ENCODE data around the gene GLRA2. TPM values are rescaled to one million over a fixed set of nuclear protein-coding genes. Genes with fewer than 3 reads are reported as not detected.

The GLRA2 gene
- polyA plus RNA-seq, 1 donor from 2014 or later = not detected

DNA sequence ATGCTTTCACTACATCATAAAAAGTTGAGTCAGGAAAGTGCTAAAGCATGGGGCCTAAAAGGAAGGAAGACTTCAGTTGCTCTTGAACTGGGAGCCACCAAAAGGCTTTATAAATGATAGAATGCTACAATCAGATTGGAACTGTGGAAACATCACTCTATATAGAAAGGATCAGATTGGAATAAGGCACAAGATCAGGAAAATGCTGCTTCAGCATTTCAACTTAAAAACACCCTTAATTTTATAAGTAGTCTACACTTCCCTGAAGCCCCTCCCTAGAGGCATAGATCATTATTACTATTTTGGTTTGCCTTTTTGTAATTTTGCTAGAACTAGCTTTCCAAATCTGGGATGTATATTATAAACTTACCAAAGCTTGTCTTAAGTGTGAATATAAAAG lies 172.8 kb downstream of the GLRA2 start:
- H3K9me3 Mint-ChIP-seq = no peaks in the 10 kb centered on the region
- no peaks in the 10 kb centered on the region for H3K36me3 Mint-ChIP-seq
- no peaks in the 10 kb centered on the region for H3K4me1 Mint-ChIP-seq
- no peaks in the 10 kb centered on the region for H3K27me3 Mint-ChIP-seq
- no peak overlapping the region for H3K27ac Mint-ChIP-seq
- H3K4me3 Mint-ChIP-seq = no peak overlapping the region

DNA sequence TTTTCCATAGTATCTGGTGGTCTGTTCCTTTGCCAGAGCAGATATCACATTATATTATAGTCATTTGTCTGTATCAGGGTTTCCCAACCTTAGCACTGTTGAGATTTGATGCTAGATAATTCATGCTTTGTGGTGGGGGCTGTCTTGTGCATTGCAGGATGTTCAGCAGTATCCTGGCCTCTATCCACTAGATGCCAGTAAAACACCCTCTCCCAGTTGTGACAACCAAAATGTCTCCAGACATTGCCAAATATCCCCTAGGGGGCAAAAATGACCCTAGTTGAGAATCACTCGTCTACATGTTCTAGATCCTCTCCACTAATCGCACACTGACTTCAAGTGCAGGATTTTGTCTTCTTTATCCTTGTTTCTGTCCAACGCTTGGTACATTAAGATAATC lies 182.8 kb downstream of the GLRA2 start:
- Mint-ChIP-seq H3K4me3 (no peak overlapping the region), H3K36me3 (no peaks in the 10 kb centered on the region), H3K27ac (no peak overlapping the region), H3K4me1 (no peaks in the 10 kb centered on the region), H3K9me3 (no peaks in the 10 kb centered on the region), H3K27me3 (no peaks in the 10 kb centered on the region)

GRCh38 chrX:14717949-14718348 lies 188.6 kb downstream of the GLRA2 start:
- Mint-ChIP-seq H3K4me1 (no peaks in the 10 kb centered on the region), H3K4me3 (no peak overlapping the region), H3K27me3 (no peaks in the 10 kb centered on the region), H3K36me3 (no peaks in the 10 kb centered on the region), H3K9me3 (no peaks in the 10 kb centered on the region), H3K27ac (no peak overlapping the region)

DNA sequence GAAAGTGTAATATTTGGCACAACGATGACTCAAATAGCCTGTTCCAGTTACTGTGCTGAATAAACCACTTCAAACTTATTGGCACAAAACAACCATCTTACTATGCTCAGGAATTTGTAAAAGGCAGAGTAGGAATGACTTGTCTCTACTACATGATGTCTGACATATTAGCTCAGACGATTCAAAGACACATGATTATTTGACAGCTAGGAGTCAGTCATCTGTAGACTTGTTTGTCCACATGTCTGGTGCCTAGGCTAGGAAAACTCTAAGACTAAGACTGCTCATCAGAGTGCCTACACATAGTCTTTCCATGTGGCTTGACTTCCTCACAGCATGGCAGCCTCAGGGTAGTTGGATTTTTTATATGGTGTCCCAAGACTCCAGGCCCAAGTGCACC lies 189.1 kb downstream of the GLRA2 start:
- H3K36me3 Mint-ChIP-seq = no peaks in the 10 kb centered on the region
- no peak overlapping the region for H3K4me3 Mint-ChIP-seq
- H3K9me3 Mint-ChIP-seq = no peaks in the 10 kb centered on the region
- H3K4me1 Mint-ChIP-seq = no peaks in the 10 kb centered on the region
- no peaks in the 10 kb centered on the region for H3K27me3 Mint-ChIP-seq
- no peak overlapping the region for H3K27ac Mint-ChIP-seq

- Mint-ChIP-seq H3K9me3 (peaks cover 0 to 2% (median 0%) of the 10 kb centered on the region in 3 donors), H3K36me3 (no peaks in the 10 kb centered on the region), H3K4me3 (no peak overlapping the region), H3K27ac (no peak overlapping the region), H3K4me1 (no peaks in the 10 kb centered on the region), H3K27me3 (no peaks in the 10 kb centered on the region)
Measured at GRCh38 chrX:14729058-14729457, 199.7 kb downstream of the GLRA2 start.

- Mint-ChIP-seq H3K36me3 (no peaks in the 10 kb centered on the region), H3K27me3 (no peaks in the 10 kb centered on the region), H3K4me1 (no peaks in the 10 kb centered on the region), H3K27ac (no peak overlapping the region), H3K4me3 (no peak overlapping the region), H3K9me3 (peaks cover 0 to 2% (median 0%) of the 10 kb centered on the region in 3 donors)
Measured at GRCh38 chrX:14738643-14739042, 209.3 kb downstream of the GLRA2 start.

DNA sequence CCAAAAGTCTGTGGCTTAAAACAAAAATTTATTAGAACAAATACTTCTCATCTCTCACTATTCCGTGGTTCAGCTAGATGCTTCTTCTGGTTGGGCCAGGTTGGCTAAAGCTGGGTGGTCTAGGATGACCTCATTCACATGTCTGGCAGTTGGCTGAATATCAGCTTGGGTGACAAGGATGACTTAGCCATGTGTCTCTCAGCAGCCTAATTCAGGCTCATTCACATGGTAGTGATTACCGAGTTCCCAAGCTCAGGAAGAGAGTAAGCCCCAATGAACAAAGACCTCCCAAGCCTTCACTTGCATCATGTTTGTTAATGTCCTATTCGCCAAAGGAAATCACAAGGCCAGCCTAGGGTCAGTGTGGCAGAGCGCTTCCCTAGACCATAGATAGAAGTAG lies 224.1 kb downstream of the GLRA2 start:
- no peak overlapping the region for H3K27ac Mint-ChIP-seq
- H3K36me3 Mint-ChIP-seq = no peaks in the 10 kb centered on the region
- peaks cover 0 to 4% (median 4%) of the 10 kb centered on the region in 3 donors for H3K9me3 Mint-ChIP-seq
- no peak overlapping the region for H3K4me3 Mint-ChIP-seq
- no peaks in the 10 kb centered on the region for H3K4me1 Mint-ChIP-seq
- H3K27me3 Mint-ChIP-seq = no peaks in the 10 kb centered on the region

GRCh38 chrX:14758029-14758491 lies 228.7 kb downstream of the GLRA2 start:
- Mint-ChIP-seq H3K9me3 (peaks cover 2 to 10% (median 6%) of the 10 kb centered on the region in 3 donors), H3K4me3 (no peak overlapping the region), H3K36me3 (no peaks in the 10 kb centered on the region), H3K27me3 (no peaks in the 10 kb centered on the region), H3K4me1 (no peaks in the 10 kb centered on the region), H3K27ac (no peak overlapping the region)

GRCh38 chrX:14775416-14775815 lies 246.1 kb downstream of the GLRA2 start:
- H3K4me3 Mint-ChIP-seq = no peak overlapping the region
- H3K9me3 Mint-ChIP-seq = peaks cover 5 to 11% (median 6%) of the 10 kb centered on the region in 3 donors
- no peaks in the 10 kb centered on the region for H3K4me1 Mint-ChIP-seq
- H3K27ac Mint-ChIP-seq = no peak overlapping the region
- no peaks in the 10 kb centered on the region for H3K27me3 Mint-ChIP-seq
- H3K36me3 Mint-ChIP-seq = no peaks in the 10 kb centered on the region

DNA sequence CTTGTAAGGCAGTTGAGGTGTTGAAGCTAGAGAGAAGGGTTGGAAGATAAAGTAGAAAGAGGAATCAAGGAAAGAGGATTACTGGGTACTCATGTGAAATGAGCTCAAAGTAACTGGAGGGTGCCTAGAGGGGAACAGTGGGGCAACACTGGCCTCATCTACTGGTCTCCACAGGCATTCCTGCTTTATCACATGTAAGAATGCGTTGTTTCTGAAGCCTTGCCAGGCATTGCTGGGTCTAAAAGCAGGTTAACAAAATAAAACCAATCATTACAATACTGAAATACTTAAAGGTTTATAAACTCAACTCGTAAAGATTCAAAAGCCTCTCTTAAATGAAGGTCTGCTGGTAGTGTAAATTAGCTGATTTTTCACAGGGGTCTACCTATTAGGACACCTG lies 247.6 kb downstream of the GLRA2 start:
- Mint-ChIP-seq H3K4me3 (no peak overlapping the region), H3K9me3 (no peaks in the 10 kb centered on the region), H3K27ac (no peak overlapping the region), H3K4me1 (no peaks in the 10 kb centered on the region), H3K27me3 (no peaks in the 10 kb centered on the region), H3K36me3 (no peaks in the 10 kb centered on the region)

- no peaks in the 10 kb centered on the region for H3K27me3 Mint-ChIP-seq
- no peak overlapping the region for H3K27ac Mint-ChIP-seq
- no peaks in the 10 kb centered on the region for H3K9me3 Mint-ChIP-seq
- H3K4me3 Mint-ChIP-seq = no peak overlapping the region
- H3K36me3 Mint-ChIP-seq = no peaks in the 10 kb centered on the region
- H3K4me1 Mint-ChIP-seq = no peaks in the 10 kb centered on the region
Measured at GRCh38 chrX:14777525-14777924, 248.2 kb downstream of the GLRA2 start.

DNA sequence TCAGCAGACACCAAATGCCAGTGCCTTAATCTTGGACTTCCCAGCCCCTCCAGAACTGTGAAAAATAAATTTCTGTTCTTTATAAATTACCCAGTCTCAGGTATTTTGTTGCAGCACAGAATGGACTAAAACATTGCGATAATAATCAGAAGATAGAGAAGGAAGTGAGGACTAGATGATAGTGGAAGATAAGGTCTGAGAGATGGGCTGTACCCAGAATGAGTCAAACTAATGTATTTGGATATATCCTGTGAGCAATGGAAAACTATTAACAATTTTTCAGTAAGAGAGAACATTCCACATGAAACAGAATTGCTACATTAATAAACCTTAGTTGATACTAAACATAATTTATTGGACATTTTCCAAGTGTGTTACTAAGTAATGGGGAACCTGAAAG lies 250.2 kb downstream of the GLRA2 start:
- no peaks in the 10 kb centered on the region for H3K9me3 Mint-ChIP-seq
- no peak overlapping the region for H3K27ac Mint-ChIP-seq
- H3K36me3 Mint-ChIP-seq = no peaks in the 10 kb centered on the region
- no peaks in the 10 kb centered on the region for H3K4me1 Mint-ChIP-seq
- no peaks in the 10 kb centered on the region for H3K27me3 Mint-ChIP-seq
- H3K4me3 Mint-ChIP-seq = no peak overlapping the region

All from IgD-negative memory B cell (primary cell).